Activated CD4-positive, CD25-positive, alpha-beta regulatory T cell treated with anti-CD3 and anti-CD28 coated beads, Interleukin-2, amount 50 U/mL, for 72 hours (primary cell): ENCODE data around the gene STX16.
"Not testable (repeated sequence)": the region's sequence is repeated elsewhere in the genome, so short reads cannot be mapped to it uniquely, and the experiment has no call there.

ENCODE experiments used
- DNase-seq: peaks from one replicate; pipeline ENCODE4 v3.0.0; 2021

Gene STX16

DNA sequence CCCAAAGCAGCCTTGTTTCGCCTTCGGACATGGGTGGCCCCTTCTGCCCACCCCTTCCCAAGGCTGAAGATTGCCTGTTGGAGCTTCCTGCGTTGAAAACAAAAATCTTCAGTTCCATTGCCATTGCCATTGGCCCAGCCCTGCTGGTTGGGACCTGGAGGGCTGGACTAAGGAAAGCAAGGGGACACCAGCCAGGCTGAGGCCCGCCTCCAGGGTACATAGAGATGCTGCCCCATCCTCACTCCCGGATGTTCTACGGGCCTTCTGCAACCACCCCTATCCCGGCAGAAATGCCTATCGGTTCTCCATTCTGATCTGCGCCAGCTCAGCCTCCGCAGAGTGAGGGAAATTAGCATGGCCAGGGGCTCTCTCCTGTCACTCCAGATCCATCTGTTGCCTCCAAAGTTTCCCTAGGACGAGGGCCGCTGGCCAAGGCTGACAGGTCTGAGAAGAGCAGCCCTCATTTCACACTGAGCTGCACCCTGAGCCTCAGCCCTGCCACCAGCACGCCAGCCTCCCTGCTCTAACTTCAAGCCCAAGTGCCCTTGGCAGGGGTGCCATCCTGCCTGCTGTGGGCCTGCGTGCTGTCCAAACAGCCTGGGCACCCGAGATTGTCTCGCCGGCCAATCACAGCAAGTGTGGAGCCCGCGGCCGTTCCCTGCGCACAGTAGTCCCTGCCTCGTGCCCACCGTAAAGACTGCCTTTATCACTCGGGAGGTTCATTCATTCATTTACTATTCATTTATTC, 13.4 kb upstream of the STX16 start:
- DNase-seq: no peak

DNA sequence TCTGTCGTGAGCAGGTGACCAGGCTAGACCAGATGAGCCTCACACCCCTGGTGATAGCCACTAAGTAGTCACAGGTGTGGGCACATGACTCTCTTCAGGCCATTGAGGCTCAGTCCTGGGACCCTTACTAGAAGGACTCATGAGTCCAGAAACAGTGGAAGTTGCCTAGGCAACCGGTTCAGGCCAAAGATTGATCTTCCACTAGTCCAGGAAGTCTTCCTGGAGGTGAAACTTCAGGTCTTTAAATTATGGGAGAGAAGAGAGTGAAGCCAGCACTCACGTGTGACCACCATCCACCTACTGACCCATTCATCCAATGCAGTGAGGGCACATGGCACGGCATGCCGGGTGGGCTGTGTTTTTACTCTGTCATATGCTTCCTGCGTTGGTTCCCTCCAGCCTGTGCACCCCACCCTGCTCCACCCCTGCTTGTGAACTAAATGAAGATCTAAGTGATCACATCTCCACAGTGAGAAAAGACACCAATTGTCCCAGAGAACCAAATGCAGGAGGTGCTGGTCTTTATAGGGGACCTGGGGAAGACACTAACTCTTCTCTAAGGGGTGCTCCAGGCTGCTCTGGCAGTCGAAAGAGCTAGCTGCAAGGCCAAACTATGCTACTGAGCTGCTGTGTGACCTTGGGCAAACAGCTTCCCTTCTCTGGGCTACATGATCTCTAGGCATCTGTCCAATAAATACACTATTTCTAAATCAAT, 12.5 kb upstream of the STX16 start:
- no peak for DNase-seq

GRCh38 chr20:58639182-58640146, 11.6 kb upstream of the STX16 start:
- no peak for DNase-seq

DNA sequence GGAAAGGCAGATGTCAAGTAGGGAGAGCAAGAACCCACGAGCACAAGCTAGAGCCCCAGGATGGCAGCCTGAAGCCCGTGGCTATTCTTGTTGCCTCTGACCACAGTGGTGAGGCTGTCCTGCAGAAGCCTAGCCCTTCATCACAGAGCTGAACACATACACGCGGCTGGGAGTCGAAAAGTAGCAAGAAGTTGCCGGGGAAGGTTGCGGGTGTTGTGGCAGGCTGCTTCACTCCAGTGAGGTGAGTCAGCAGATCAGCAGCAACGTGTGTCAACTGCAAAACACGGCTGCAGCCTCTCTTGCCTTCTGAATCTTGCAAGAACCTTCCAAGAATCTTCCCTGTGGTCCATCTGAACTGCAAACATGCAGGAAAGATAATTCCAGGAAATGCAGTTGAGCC, 10.6 kb upstream of the STX16 start:
- no peak for DNase-seq

DNA sequence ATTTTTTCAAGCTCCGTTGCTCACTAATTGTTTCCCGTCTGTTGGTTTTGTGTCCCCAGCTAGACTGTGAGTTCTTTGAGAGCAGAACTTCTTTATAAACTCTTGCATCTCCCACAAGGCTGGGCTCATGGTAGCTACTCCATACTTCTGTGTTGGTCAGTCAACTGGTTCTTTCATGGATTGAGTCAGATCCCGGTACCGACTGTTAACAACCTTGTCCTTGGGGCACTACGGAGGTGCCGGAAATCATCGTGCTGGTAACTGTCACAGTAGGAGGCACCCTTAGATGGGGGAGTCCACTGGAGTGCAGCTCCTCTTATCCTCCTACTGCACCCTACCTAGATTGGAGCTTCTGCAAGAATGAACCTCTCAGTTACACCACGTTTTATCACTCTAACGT, 8.6 kb upstream of the STX16 start:
- no peak for DNase-seq

- not testable (repeated sequence) for DNase-seq
Measured at GRCh38 chr20:58642896-58643295, 8.2 kb upstream of the STX16 start.

DNA sequence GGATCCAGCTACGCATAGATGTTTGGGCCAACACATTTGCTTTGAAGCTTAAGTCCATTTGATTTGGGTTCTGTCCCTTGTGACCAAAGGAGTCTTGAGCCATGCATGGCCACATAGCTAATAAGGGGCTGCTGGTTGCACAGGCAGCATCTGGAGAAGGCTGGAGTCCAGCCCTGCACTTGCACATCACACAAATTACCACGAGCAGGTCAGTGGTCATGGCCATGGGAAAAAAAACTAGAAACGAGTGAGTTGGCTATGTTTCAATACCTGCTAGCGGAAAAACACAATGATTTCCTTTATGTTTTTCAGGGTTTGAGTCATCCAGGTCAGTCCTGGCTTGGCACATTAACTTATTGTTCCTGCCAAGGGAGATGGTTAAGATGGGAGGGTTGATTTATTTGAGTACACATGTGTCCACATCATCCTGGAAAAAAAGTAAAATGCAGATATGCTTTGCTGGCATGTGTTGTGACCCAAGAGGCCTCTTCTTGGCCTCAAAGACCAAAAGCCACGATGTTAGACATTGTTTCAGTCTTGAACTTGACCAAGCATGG, 5.6 kb upstream of the STX16 start:
- DNase-seq: no peak

DNA sequence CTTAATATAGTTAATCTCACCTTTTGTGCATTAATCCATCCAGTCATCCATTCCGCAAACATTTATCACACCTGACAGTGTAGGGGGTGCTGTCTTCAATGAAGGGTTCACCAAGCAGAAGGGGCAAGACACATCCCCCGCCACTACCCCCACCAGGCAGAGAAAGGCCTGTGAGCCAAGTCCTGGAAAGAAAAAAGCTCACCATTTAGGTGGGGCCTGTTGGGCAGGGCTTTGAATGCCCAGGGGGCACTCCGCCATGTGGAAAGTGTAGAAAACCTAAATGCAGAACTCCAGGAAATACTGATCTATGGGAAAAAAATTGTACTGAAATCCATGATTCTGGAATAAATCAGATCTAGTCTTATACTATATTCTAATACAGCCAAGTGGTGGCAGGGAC, 4.8 kb upstream of the STX16 start:
- no peak for DNase-seq

- DNase-seq: no peak
Measured at GRCh38 chr20:58646703-58647102, 4.4 kb upstream of the STX16 start.

DNA sequence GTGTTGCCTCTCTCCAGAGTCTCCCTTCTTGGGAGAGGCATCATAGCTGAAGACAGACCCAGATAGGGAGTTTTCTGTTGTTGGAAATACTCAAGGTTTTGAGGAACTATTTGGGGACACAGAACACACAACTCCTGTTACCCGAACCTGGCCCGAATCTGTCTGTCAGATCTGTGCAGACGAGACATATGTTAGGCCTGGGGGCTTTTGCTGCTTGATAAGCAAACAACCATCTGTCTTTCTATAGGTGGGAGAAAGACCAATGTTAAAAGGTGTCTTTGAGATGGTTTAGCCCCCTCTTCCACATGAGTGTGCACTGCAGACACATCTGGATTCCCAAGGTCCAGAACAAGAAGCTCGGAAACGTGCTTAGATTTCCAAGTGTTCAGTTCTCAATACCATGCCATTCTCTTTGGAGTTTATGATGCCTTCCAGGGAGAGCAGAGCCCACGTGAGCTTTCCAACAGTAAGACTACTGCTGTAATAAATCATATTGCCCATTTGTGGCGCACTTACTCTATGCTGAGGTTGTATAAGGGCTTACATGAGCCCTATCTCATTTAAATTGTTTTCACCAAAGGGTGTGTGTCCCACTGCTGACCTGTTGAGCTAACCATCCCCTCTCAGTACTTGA, 3.8 kb upstream of the STX16 start:
- DNase-seq: no peak

DNA sequence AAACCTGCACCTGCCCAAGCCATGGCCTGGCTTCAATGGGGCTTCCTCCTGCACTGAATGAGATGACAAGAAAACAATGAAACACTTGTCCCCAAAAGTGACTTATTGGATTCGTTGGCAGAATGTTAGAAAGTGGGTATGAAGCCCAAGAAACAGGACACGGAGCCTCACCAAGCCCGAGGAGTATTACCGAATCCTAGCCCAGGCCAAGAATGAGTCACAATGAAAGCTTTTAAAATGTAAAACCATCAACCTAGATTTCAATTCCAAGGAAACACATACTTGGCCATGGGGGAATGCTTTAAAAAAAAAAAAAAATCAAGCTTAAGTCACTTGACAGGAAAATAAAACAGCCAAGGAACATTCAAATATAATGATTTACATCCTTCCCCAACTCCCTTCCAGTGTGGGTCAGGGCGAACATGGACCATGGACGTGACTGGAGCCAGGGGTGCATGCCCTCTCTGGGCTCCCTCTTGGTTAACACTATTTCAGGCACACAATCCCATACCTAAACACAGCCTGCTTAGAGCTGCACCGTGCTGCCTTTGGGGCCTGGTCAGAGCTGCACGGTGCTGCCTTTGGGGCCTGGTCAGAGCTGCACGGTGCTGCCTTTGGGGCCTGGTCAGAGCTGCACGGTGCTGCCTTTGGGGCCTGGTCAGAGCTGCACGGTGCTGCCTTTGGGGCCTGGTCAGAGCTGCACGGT, 3.1 kb upstream of the STX16 start:
- DNase-seq: no peak

GRCh38 chr20:58648502-58648825, 2.6 kb upstream of the STX16 start:
- DNase-seq: not testable (repeated sequence)

DNA sequence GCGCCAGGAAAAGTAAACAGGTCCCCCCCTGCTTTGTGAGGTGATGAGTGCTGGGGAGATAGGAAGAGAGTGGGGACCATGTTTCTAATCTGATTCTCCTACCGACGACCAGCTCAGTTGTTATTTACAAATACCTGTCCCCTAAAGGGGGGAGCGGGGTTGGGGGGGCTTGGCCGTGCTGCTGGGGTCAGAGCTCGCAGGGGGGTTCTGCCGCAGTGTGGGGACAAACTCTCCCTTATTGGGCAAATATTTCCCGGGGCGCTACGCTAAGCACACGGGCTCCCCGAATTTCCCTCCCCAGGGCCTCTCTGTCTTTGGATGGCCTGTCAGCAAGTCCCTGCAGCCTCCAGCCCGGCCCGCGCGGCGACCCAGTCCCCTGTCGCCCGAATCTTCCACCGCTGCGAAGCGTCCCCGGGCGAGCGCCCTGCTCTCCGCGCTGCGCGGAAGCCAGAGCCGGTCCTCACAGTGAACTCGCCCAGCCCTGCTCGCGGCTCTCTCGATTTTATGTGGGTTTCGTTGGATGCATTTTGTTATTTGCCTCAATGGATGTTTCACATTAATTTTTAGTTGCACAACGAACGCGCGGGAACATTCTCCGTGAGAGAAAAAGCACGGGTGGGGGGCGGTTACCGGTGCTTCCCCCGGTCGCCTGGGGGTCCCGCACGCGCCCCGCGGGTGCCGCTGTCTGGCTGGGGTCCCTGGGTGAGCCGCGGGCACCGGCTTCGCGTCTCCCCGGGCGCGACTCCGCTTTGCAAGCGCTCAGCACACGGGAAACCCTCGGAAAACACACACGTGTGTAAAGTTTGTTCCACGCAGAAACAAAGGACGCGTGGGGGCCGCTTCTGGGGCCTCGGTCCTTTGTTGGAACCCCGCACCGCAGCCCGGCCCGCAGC, 1.5 kb upstream of the STX16 start:
- peak; percentile 51 for DNase-seq

GRCh38 chr20:58650181-58650775, 805 bp upstream of the STX16 start:
- DNase-seq: peak; percentile 60

- DNase-seq: no peak
Measured at GRCh38 chr20:58651559-58651945, 469 bp downstream of the STX16 start.

DNA sequence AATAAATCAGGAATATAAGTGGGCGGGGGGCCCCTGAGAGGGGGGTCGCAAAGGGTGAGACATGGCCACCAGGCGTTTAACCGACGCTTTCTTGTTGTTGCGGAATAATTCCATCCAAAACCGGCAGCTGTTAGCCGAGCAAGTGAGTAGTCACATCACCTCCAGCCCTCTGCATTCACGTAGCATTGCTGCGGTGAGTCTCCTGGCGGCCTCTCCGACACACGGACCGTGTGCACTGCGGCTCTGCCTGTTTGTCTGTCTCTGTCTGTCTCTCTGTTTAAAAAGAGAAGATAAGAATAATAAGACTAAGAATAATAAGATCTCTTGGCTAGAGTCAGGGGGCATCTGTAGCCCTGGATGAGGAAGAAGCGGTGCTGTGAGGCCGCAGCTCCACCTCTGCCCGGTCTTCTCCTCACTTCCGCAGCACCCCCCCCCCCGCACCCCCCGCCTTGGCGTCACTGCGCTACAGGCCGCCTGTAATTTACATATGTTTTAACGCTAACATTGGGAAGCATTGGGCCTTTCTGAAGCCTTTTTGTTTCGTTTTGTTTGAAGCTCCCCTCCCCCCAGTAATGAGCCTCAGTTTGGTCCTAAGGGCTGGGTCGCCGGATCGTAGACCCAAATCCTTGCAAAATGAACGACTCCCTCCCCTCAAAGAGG, 993 bp downstream of the STX16 start:
- peak; percentile 69 for DNase-seq

GRCh38 chr20:58652606-58653294, 1.7 kb downstream of the STX16 start:
- no peak for DNase-seq

DNA sequence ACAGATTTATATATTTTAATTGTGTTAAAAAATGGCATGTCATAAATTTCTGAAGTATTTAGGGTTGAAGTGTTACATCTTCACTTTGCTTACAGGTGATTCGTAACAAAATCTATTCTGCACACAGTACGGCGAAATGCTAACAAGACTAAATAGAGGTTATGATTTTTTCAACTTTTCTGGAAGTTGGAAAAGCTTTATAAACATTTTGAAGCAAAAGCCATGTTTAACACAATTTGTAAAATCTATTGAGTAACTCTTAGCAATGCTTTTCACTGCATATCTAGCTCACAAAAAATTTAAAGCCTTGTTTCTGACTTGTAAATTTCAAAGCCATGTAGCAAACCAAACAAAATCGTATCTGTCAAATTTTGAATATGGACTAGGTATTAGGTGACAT, 3.3 kb downstream of the STX16 start:
- DNase-seq: no peak

GRCh38 chr20:58655328-58656107, 4.4 kb downstream of the STX16 start:
- DNase-seq: no peak
